RWPE1 (cell line): ENCODE results near the gene PRKD1.

ENCODE experiments used
- CTCF ChIA-PET: fragments of 350-600 bp; sonication (Branson Sonifier 250); formaldehyde crosslinking; extraction: SDS; loops from one replicate; lab custom pipeline; 2021; lab: Yijun Ruan, JAX
- POLR2A ChIA-PET: fragments of 400-600 bp; formaldehyde crosslinking; extraction: SDS; loops from one replicate; lab custom pipeline; 2020; ENCODE audit warnings: antibody characterized with exemption; ENCODE audit not compliant: low non-redundant PET; lab: Yijun Ruan, JAX
- DNase-seq: peaks from one replicate; pipeline ENCODE4 v3.0.0; 2012; ENCODE audit warnings: low spot score
- H3K27ac ChIP-seq: fragments of 450-650 bp; 2 replicates; pipeline ENCODE4 v1.5.1; 2017
- CTCF ChIP-seq: fragments of 450-650 bp; conservative IDR thresholded peaks from 2 replicates; pipeline ENCODE4 v1.5.1; 2017; ENCODE audit warnings: low read depth, mild to moderate bottlenecking

PRKD1 gene

GRCh38 chr14:29759521-29760340 is 167.9 kb downstream of the PRKD1 start:
- no peak for DNase-seq
- no peak for TF ChIP-seq CTCF
- POLR2A ChIA-PET, result no interaction called here
- H3K27ac ChIP-seq, result no peak overlapping the region
- CTCF ChIA-PET, result no interaction called here

- no peak for DNase-seq
- ChIA-PET POLR2A (no interaction called here), CTCF (interaction anchor here (0.7 kb wide), 1 partner anchor 49 kb away, joined by 3 read pairs; no protein-coding TSS in a partner anchor)
- H3K27ac ChIP-seq, result no peak overlapping the region
- TF ChIP-seq CTCF, result no peak
Observed at GRCh38 chr14:29757711-29758233, 169.9 kb downstream of the PRKD1 start.

- no peak for TF ChIP-seq CTCF
- CTCF ChIA-PET, result no interaction called here
- no peak overlapping the region for H3K27ac ChIP-seq
- no peak for DNase-seq
- POLR2A ChIA-PET, result no interaction called here
Observed at GRCh38 chr14:29757188-29757680, 170.4 kb downstream of the PRKD1 start.

GRCh38 chr14:29756019-29756385 is 171.6 kb downstream of the PRKD1 start:
- ChIA-PET CTCF (no interaction called here), POLR2A (no interaction called here)
- no peak for DNase-seq
- H3K27ac ChIP-seq, result no peak overlapping the region
- no peak for TF ChIP-seq CTCF

GRCh38 chr14:29755311-29756018 is 172.2 kb downstream of the PRKD1 start:
- ChIA-PET POLR2A (no interaction called here), CTCF (interaction anchor here (0.7 kb wide), 1 partner anchor 802 kb away, joined by 3 read pairs; no protein-coding TSS in a partner anchor)
- no peak overlapping the region for H3K27ac ChIP-seq
- no peak for TF ChIP-seq CTCF
- no peak for DNase-seq

GRCh38 chr14:29754134-29754533 is 173.5 kb downstream of the PRKD1 start:
- no peak for DNase-seq
- ChIA-PET POLR2A (no interaction called here), CTCF (no interaction called here)
- TF ChIP-seq CTCF, result no peak
- no peak overlapping the region for H3K27ac ChIP-seq
